DND-41 (cell line): ENCODE results near the gene PIEZO2.

Experiments
- EZH2 ChIP-seq: IDR thresholded peaks from 3 replicates; pipeline ENCODE4 v1.6.1; 2012; ENCODE audit warnings: borderline replicate concordance, low read depth, mild to moderate bottlenecking, moderate library complexity, low read length, inconsistent platforms; ENCODE audit not compliant: severe bottlenecking
- TF ChIP-seq, protein P1 (sequence below): IDR thresholded peaks from 2 replicates; pipeline ENCODE4 v1.5.1; 2012; ENCODE audit warnings: borderline replicate concordance, low read length, moderate library complexity, mild to moderate bottlenecking; ENCODE audit not compliant: poor library complexity, severe bottlenecking; ENCODE audit errors: extremely low read depth

GRCh38 chr18:11147962-11148679 lies 1.2 kb downstream of the PIEZO2 start:
- TF ChIP-seq, protein P1, sequence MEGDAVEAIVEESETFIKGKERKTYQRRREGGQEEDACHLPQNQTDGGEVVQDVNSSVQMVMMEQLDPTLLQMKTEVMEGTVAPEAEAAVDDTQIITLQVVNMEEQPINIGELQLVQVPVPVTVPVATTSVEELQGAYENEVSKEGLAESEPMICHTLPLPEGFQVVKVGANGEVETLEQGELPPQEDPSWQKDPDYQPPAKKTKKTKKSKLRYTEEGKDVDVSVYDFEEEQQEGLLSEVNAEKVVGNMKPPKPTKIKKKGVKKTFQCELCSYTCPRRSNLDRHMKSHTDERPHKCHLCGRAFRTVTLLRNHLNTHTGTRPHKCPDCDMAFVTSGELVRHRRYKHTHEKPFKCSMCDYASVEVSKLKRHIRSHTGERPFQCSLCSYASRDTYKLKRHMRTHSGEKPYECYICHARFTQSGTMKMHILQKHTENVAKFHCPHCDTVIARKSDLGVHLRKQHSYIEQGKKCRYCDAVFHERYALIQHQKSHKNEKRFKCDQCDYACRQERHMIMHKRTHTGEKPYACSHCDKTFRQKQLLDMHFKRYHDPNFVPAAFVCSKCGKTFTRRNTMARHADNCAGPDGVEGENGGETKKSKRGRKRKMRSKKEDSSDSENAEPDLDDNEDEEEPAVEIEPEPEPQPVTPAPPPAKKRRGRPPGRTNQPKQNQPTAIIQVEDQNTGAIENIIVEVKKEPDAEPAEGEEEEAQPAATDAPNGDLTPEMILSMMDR: no peak
- no peak for TF ChIP-seq EZH2
